Stomach (tissue), 9 donors: ENCODE measurements around the gene GCN1. TPM values are rescaled to one million over a fixed set of nuclear protein-coding genes. Genes with fewer than 3 reads are reported as not detected.

Experiments used
- DNase-seq, 2 donors: peaks; one replicate each; pipeline versions ENCODE4 v3.0.0 to v3.0.0-alpha.2; 2013 to 2019
- H3K27ac ChIP-seq, 5 donors: fragments of 200-600 bp in 4 of 5; sonication (generic) in 4 of 5; one replicate each; pipeline ENCODE4 v1.5.1; 2013 to 2019; ENCODE audit warnings: mild to moderate bottlenecking in 1 of 5, moderate library complexity in 1 of 5
- H3K27me3 ChIP-seq, 3 donors: fragments of 200-600 bp; sonication (generic); one replicate each; pipeline ENCODE4 v1.5.1; 2017 to 2019; ENCODE audit warnings: mixed run types in 1 of 3
- H3K36me3 ChIP-seq, 4 donors: fragments of 200-600 bp; sonication (generic); 1 replicate in 3 of 4; 2 replicates in 1 of 4; pipeline ENCODE4 v1.5.1; 2016 to 2019
- H3K4me1 ChIP-seq, 4 donors: fragments of 200-600 bp; sonication (generic); one replicate each; pipeline ENCODE4 v1.5.1; 2016 to 2019
- H3K4me3 ChIP-seq, 4 donors: fragments of 200-600 bp; sonication (generic) in 3 of 4; one replicate each; pipeline ENCODE4 v1.5.1; 2016 to 2019; ENCODE audit warnings: mild to moderate bottlenecking in 1 of 4
- H3K9me3 ChIP-seq, 4 donors: fragments of 200-600 bp; sonication (generic); one replicate each; pipeline ENCODE4 v1.5.1; 2016 to 2019
- EP300 ChIP-seq: sonication (generic); formaldehyde crosslinking; IDR thresholded peaks from one replicate; pipeline ENCODE4 v1.6.1; 2017; ENCODE audit warnings: antibody characterized with exemption
- POLR2A ChIP-seq, 4 donors: fragments of 450-650 bp; IDR thresholded peaks; one replicate each; pipeline ENCODE4 v1.6.1; 2016; ENCODE audit warnings: antibody characterized with exemption in 4 of 4, control low read depth in 2 of 4, mild to moderate bottlenecking in 1 of 4, moderate library complexity in 1 of 4
- POLR2AphosphoS5 ChIP-seq, 3 donors: sonication (generic); formaldehyde crosslinking; IDR thresholded peaks; one replicate each; pipeline ENCODE4 v1.6.1; 2016; ENCODE audit warnings: antibody characterized with exemption in 3 of 3
- WGBS, 5 donors: extraction: QIAGEN DNeasy Blood & Tissue Kit in 3 of 5; methylation state at CpG; one replicate each; pipeline versions ENCODE4 v1.1.5 to v1.1.7; 2013 to 2018; 5-methylcytosine and 5-hydroxymethylcytosine counted together
- intact Hi-C: fragments of 100-400 bp; cut with DNase I; formaldehyde crosslinking; loops from one replicate; pipeline ENCODE4 v1.15.1; 2023; ENCODE audit warnings: low total_unique reads
- polyA plus RNA-seq, 3 donors: library from polyadenylated mRNA; stranded (reverse); fragments of 200-250 nt; gene quantifications; one replicate each; pipeline ENCODE4 v1.2.3, GENCODE V29; 2013
- total RNA-seq, 5 donors: library from RNA; depleted of rRNA; stranded (reverse); fragments of >200 nt; gene quantifications; one replicate each; pipeline versions ENCODE4 v1.1.0 to v1.2.3, GENCODE V29; 2014 to 2016
- TF ChIP-seq, protein P1 (sequence below), 7 experiments: fragments of 450-650 bp in 4 of 7; fragments of 200-600 bp in 3 of 7; sonication (generic) in 3 of 7; IDR thresholded peaks; one replicate each; pipeline ENCODE4 v1.5.1; 2016 to 2019; ENCODE audit warnings: antibody characterized with exemption in 7 of 7, control low read depth in 2 of 7, mild to moderate bottlenecking in 1 of 7
- donor health status: healthy with polysubstance abuse.
- donor health status: Bipolar disorder and iron deficiency.
- donor health status: healthy.

GCN1 gene
- total and polyA plus RNA-seq, 8 donors = 8.7 to 226 (median 98.1) TPM

GRCh38 chr12:120136093-120136770, 58.3 kb downstream of the GCN1 start:
- DNase-seq = no peak
- peaks cover 98 to 100% (median 100%) of the 10 kb centered on the region in 4 donors for H3K36me3 ChIP-seq
- WGBS, 5 donors = 90 to 92% (median 91%) methylated on average over 8 to 11 of the region's 11 CpGs

DNA sequence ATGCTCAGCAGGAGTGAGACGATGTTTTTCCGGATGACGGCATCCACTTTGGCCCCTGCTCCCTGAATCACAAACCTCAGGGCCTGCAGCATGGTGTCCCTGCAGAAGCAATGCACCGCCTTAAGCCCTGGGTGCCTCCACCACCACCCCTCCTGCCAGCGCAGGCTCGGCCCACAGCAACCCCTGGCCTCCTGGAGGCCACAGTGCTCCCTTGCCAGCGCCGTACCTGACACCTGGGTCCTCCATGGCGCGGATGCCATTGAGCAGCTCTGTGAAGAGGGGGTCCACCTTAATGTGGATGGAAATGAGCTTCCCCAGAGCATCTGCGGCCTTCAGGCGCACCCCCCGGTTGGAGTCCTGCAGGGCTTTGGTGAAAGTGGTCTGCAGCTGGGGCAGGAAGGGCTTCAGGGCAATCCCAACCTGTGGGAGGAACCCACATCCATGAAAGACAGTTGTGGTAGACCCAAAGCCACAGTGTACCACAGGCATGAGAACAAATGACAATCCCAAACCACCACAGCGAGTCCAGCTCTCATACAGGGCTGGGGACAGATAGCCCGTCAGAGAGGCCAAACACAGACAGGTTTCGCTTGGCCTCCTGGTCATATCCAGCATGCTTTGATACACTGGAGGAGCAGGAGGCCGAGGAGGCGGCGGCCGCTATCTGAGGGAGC, 60.1 kb downstream of the GCN1 start:
- intact Hi-C loops = no loop called here
- Histone ChIP-seq H3K4me1 (peaks cover 10 to 30% (median 19%) of the 10 kb centered on the region in 4 donors), H3K4me3 (no peak overlapping the region), H3K27me3 (no peaks in the 10 kb centered on the region), H3K9me3 (no peaks in the 10 kb centered on the region), H3K27ac (no peak overlapping the region), H3K36me3 (peaks cover 98 to 100% (median 100%) of the 10 kb centered on the region in 4 donors)
- WGBS, 5 donors = 94 to 98% (median 97%) methylated on average over 19 to 20 of the region's 20 CpGs
- TF ChIP-seq POLR2A (IDR thresholded peaks at IDR 0.05) (no peak), EP300 (no peak), POLR2AphosphoS5 (IDR thresholded peaks at IDR 0.05) (no peak)
- TF ChIP-seq, protein P1, sequence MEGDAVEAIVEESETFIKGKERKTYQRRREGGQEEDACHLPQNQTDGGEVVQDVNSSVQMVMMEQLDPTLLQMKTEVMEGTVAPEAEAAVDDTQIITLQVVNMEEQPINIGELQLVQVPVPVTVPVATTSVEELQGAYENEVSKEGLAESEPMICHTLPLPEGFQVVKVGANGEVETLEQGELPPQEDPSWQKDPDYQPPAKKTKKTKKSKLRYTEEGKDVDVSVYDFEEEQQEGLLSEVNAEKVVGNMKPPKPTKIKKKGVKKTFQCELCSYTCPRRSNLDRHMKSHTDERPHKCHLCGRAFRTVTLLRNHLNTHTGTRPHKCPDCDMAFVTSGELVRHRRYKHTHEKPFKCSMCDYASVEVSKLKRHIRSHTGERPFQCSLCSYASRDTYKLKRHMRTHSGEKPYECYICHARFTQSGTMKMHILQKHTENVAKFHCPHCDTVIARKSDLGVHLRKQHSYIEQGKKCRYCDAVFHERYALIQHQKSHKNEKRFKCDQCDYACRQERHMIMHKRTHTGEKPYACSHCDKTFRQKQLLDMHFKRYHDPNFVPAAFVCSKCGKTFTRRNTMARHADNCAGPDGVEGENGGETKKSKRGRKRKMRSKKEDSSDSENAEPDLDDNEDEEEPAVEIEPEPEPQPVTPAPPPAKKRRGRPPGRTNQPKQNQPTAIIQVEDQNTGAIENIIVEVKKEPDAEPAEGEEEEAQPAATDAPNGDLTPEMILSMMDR (IDR thresholded peaks at IDR 0.05) = no peak
- no peak for DNase-seq

More at GRCh38 chr12:120136093-120136770, 58.3 kb downstream of the GCN1 start:
- Histone ChIP-seq H3K27me3 (no peaks in the 10 kb centered on the region), H3K4me3 (no peak overlapping the region), H3K27ac (no peak overlapping the region), H3K4me1 (peaks cover 10 to 26% (median 17%) of the 10 kb centered on the region in 4 donors), H3K9me3 (no peaks in the 10 kb centered on the region)
- no peak for TF ChIP-seq EP300
- TF ChIP-seq, protein P1 (IDR thresholded peaks at IDR 0.05) = no peak
- TF ChIP-seq POLR2AphosphoS5 (IDR thresholded peaks at IDR 0.05) = no peak
- TF ChIP-seq POLR2A (IDR thresholded peaks at IDR 0.05) = no peak
- intact Hi-C loops = no loop called here

GRCh38 chr12:120132863-120133385, 61.6 kb downstream of the GCN1 start:
- DNase-seq = peak in 1 of 2 donors; percentile 43
- Histone ChIP-seq H3K27me3 (no peaks in the 10 kb centered on the region), H3K4me3 (no peak overlapping the region), H3K36me3 (peaks cover 97 to 100% (median 100%) of the 10 kb centered on the region in 4 donors), H3K27ac (peak overlapping the region; percentile 57 to 82 (median 79)), H3K9me3 (no peaks in the 10 kb centered on the region), H3K4me1 (peaks cover 10 to 30% (median 19%) of the 10 kb centered on the region in 4 donors)
- intact Hi-C loops = no loop called here
- WGBS, 5 donors = 46 to 67% (median 54%) methylated on average over 5 to 6 of the region's 6 CpGs
- TF ChIP-seq EP300 (no peak), POLR2A (IDR thresholded peaks at IDR 0.05) (no peak), POLR2AphosphoS5 (IDR thresholded peaks at IDR 0.05) (no peak)
- TF ChIP-seq, protein P1 (IDR thresholded peaks at IDR 0.05) = no peak

DNA sequence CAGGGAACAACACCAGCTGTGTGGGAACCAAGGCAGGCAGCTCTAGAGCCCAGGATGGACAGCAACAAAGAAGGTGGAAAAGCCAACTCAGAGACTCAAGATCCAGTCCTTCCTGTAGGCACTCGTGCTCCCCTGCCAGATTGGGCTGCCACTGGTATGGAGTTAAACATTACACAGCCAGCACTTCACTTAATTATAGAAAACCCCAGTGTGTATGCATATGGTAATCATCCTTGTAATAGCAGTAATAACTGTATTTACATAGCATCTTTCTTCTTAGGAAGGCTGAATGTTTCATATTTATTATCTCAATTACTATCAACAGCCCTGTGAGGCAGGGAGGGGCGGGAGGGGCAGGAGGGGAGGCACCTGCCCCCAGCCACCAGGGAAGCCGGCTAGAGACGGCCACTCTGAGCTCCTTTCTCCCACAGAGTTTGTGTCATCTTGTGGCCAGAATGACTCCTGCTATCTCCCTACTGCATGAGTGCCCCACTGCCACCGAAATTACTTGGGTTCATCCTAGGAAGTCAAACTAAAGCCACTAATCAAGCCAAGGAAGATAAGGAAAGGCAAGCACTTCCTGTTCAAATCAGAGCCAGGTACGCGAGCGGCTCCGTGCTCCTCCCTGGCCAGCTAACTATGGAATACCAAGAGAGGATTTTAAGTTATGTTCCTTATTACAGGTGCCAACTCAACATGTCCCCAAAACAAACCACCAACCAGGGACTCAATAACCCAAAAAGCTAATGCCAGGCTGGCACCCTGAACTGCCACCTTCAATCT, 62.3 kb downstream of the GCN1 start:
- Histone ChIP-seq H3K9me3 (no peaks in the 10 kb centered on the region), H3K27ac (peak overlapping the region; percentile 57 to 82 (median 79)), H3K4me1 (peaks cover 10 to 34% (median 19%) of the 10 kb centered on the region in 4 donors), H3K36me3 (peaks cover 97 to 100% (median 100%) of the 10 kb centered on the region in 4 donors), H3K4me3 (peak overlapping the region in 1 of 4 donors; percentile 1), H3K27me3 (no peaks in the 10 kb centered on the region)
- WGBS, 5 donors = 30 to 67% (median 53%) methylated on average over 9 of the region's 9 CpGs
- peak; percentile 47 to 64 for DNase-seq
- intact Hi-C loops = no loop called here
- TF ChIP-seq POLR2AphosphoS5 (IDR thresholded peaks at IDR 0.05) (peak in 1 of 3 donors; percentile 58), POLR2A (IDR thresholded peaks at IDR 0.05) (no peak)
